H4 (cell line): ENCODE measurements around the gene NPTXR. TPM values are rescaled to one million over a fixed set of nuclear protein-coding genes. Genes with fewer than 3 reads are reported as not detected.
"Not testable (repeated sequence)": the region's sequence is repeated elsewhere in the genome, so short reads cannot be mapped to it uniquely, and the experiment has no call there.

Source experiments
- DNase-seq: peaks from one replicate; pipeline ENCODE4 v3.0.0-alpha.2; 2015; ENCODE audit warnings: low spot score
- total RNA-seq: library from RNA; depleted of rRNA; stranded (reverse); fragments of >200 nt; shearing (Covaris generic); gene quantifications from 2 replicates; pipeline ENCODE4 v1.2.3, GENCODE V29; 2014

Gene NPTXR
- total RNA-seq, 1 experiment from 2014 or later, result 3.1 TPM

- DNase-seq, result peak; percentile 57
Measured at GRCh38 chr22:38868886-38869381, 25.1 kb upstream of the NPTXR start.

GRCh38 chr22:38868286-38868721 is 24.5 kb upstream of the NPTXR start:
- DNase-seq, result no peak

DNA sequence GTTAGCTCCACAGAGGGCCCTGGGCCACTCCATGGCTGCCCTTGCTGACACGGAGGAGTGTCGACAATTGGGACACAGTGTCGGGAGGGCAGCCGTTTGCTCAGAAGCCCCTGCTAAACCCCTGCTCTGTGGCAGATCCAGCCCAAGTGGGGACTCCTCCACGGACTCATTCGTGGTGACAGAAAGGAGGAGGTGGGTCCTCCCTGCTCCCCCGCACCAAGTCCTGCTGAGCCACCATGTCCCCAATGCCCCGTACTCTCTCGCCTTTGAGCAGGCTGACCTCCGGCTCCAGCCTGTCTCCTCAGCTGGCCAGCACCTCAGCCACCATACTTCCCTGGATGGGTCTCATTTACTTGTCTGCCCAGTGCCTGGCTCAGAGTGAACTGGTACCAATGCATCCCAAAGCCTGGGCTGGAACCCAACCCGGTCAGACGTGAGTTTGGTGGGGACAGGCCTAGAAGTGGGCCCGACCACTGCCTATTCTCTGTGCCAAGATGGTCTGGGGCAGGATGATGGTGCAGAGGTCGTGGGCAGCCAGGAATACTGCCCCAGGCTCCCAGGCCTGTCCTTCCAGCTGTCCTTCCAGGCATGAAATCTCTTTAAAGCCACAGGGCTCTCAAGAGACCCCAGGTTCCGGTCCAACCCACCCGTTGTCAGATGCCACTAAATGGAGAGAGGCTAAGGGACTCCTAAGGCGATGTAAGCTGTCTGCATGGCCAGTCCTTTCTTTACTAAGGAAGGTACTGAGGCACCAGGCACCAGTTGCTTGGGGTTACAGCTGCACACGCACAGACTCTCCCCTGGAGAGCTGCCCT is 23.9 kb upstream of the NPTXR start:
- no peak for DNase-seq

GRCh38 chr22:38867124-38867455 is 23.3 kb upstream of the NPTXR start:
- DNase-seq, result no peak

GRCh38 chr22:38866399-38867123 is 22.7 kb upstream of the NPTXR start:
- no peak for DNase-seq

DNA sequence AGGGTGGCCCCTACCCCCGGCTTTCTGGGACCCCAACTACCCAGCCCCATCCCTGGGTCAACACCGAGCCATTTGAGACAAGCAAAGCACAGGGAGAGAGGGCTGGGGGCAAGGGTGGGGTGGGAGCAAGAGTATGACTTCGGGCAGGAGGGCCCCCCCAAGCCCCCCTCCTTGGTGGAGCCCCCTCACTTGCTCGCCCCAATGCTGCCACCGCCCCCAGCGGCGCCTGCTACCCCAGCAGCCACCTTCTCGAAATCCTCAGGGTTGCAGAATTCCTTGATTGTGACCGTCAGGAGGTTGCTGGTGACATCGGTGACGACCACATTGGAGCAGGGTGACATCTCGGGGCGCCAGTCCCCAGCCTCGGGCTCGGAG is 22.2 kb upstream of the NPTXR start:
- no peak for DNase-seq

DNA sequence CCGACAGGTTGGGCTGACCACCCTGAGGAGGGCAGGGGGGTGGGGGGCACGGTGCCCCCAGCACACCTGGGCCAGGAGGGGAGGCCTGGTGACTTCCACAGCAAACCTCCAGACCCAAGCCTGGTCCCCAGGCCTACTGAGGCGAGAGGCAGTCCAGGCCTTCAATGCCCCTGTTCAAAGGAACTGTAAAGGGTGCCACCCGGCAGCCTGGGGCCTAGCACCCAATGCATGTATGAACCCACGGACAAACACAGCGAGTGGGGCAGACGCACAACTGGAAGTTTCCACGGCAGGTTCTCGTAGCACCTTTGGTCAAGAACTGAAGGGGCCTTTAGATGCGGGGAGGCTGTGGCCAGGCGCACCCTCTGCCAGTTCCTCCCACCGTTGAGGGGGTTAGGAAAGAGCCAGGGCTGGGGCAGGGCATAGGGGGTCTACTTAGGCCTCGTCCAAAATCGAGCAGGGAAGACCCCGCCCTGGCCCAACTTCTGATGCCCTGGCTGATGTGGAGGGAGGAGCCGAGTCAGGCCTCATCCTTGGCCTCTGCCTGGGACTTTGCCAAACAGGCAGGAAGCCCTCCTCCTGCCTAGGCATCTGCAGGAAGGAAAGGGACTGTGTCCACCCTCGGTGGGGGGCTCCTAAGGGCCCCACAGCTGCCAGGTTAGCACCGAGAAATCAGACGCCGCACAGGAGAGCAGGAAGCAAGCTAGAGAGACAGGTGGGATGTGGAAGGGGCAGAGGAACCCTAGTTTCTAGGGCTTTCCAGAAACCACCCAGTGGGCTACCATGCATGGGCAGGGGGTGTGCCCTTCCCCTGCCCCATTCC is 21.6 kb upstream of the NPTXR start:
- no peak for DNase-seq

DNA sequence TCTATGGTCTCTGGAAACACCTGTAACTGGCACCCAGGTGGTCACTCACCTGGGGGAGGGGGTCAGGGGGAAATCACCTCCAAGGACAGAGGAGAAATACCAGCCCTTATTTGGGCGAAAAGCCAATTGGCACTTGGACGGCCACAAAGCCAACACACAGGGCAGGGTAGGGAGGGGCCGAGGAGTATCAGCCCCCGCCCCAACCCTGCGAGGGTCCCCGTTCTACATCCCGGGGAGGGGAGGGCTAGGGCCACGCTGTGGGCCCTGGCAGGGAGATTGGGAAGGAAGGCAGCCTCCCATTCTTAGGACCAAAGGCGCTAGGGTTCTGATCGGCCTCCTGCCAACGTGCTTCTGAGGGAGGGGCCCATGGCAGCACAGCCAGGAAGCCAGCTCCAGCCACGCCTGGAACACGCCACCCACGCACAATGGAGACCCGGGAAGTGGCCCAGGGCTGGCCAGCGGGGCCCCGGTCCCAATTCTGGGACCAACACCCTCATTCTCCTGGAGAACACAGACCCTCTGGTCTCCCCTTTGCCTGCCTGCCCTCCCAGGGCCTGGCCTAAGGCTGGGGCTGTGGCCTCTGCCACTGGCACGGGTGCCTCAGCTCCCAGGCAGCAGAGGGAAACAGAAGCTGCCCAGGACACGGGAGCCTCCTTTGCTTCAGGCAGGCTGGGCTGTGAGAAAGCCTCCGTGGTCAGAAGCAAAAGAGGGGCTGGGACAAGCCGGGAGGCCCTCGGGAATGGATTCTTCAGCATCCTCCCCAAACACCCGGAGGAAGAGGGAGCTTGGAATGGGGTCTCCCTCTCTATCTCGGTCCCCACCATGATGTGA is 20.7 kb upstream of the NPTXR start:
- DNase-seq, result no peak

- no peak for DNase-seq
Measured at GRCh38 chr22:38863531-38864131, 19.8 kb upstream of the NPTXR start.

GRCh38 chr22:38862375-38863329 is 18.8 kb upstream of the NPTXR start:
- DNase-seq, result no peak

DNA sequence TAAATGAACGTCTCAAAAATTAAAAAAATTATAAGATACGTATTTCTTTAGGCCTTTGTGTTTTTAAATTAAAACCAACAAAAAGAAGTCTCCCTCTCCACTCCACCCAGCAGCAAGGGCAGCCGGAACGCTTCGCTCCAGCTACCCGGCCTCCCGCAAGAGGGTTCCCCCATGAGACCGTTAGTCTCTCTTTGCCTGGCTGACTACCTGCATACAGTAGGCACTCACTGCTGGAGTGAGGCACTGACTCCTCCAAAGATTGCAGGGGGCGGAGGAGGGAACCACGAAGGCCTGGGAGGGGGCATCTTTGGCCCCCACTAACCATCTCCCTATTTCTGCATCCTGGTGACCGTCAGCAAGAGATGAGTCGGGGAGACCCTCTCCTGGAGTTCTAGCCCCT is 18.1 kb upstream of the NPTXR start:
- DNase-seq, result no peak

- DNase-seq, result no peak
Measured at GRCh38 chr22:38861170-38861876, 17.5 kb upstream of the NPTXR start.

- no peak for DNase-seq
Measured at GRCh38 chr22:38860283-38861169, 16.7 kb upstream of the NPTXR start.

GRCh38 chr22:38859581-38860282 is 15.9 kb upstream of the NPTXR start:
- DNase-seq, result no peak

DNA sequence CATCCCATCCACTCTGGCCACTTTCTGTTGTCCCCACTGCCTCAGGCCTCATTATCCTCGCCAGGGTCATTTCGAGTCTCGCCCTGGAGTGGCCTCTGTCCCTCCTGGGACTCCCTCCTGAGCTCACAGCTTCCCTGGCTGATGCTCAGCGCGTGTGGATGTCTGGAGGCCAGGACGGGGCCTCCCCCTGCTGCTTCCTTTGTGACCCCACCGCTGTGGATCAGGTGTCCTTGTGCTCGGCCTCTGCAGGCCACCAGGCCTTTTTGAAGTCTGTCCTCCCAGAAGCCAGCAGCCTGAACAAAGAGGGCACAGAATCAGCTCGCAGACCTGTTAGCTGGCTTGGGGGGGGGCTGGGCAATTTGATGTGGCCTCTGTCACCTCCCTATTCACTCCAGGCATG is 14.7 kb upstream of the NPTXR start:
- DNase-seq, result no peak

DNA sequence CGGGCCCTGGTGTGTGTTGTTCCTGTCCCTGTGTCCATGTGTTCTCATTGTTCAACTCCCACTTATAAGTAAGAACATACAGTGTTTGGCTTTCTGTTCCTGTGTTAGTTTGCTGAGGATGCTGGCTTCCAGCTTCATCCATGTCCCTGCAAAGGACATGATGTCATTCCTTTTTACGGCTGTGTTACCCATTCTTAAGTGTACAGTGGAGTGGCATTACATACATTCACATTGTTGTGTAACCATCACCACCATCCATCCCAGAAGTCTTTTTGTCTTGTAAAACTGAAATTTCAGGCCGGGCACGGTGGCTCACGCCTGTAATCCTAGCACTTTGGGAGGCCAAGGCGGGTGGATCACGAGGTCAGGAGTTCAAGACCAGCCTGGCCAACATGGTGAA is 10.6 kb upstream of the NPTXR start:
- not testable (repeated sequence) for DNase-seq

DNA sequence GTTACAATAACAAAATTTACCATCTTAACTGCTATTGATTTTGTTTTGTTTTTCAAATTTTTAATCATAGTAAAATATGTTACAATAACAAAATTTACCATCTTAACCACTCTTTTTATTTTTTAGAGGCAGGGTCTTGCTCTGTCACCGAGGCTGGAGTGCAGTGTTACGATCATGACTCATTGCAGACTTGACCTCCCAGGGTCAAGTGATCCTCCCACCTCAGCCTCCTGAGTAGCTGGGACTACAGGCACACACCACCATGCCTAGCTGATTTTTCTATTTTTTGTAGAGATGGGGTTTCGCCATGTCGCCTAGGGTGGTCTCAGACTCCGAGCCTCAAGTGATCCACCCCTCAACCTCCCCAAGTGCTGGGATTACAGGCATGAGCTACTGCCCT is 10.1 kb upstream of the NPTXR start:
- DNase-seq, result not testable (repeated sequence)
